ENCODE data around the gene CPNE8. TPM values are rescaled to one million over a fixed set of nuclear protein-coding genes. Genes with fewer than 3 reads are reported as not detected.

Gene CPNE8
- polyA plus RNA-seq, 2 of the 4 experiments (the other 2 are of a cell fraction): 8.0 to 30.1 TPM

- no peak for FAIRE-seq
- no peak for ATAC-seq
- H3K27ac ChIP-seq: no peak overlapping the region
- ChIA-PET POLR2A (no interaction called here), CTCF (no interaction called here)
- TF ChIP-seq EP300 (IDR thresholded peaks at IDR 0.05) (no peak), MAZ (IDR thresholded peaks at IDR 0.05; ENCODE audit: borderline replicate concordance, low read depth, low read length) (no peak), ZSCAN20 (CRISPR knock-in tag; IDR thresholded peaks at IDR 0.05) (no peak), FOSL2 (IDR thresholded peaks at IDR 0.05) (no peak), FOSL2 (CRISPR knock-in tag; IDR thresholded peaks at IDR 0.05) (no peak), FOSB (CRISPR knock-in tag; IDR thresholded peaks at IDR 0.05) (no peak), HMGXB4 (CRISPR knock-in tag; IDR thresholded peaks at IDR 0.05; ENCODE audit: borderline replicate concordance) (no peak), CBX8 (IDR thresholded peaks at IDR 0.05) (no peak), JUNB (IDR thresholded peaks at IDR 0.05) (no peak), POLR2A (IDR thresholded peaks at IDR 0.05; ENCODE audit: low read length) (no peak), SMC3 (IDR thresholded peaks at IDR 0.05) (no peak), ZFP36 (IDR thresholded peaks at IDR 0.05; ENCODE audit: borderline replicate concordance, partially characterized antibody) (no peak), ESRRA (IDR thresholded peaks at IDR 0.05; ENCODE audit: borderline replicate concordance, low read length) (no peak), HOXB5 (CRISPR knock-in tag; IDR thresholded peaks at IDR 0.05) (no peak), KDM1A (IDR thresholded peaks at IDR 0.05; ENCODE audit: low read depth) (no peak), MYC (IDR thresholded peaks at IDR 0.05; ENCODE audit: borderline replicate concordance, low read length) (no peak), TFCP2L1 (CRISPR knock-in tag; IDR thresholded peaks at IDR 0.05) (no peak), KDM5A (IDR thresholded peaks at IDR 0.05) (no peak), CBX2 (IDR thresholded peaks at IDR 0.05; ENCODE audit: borderline replicate concordance, low read depth) (no peak), USF2 (IDR thresholded peaks at IDR 0.05) (no peak), PBX3 (IDR thresholded peaks at IDR 0.05) (no peak)
- H3K4me2 ChIP-seq: no peak overlapping the region
- no peaks in the 10 kb centered on the region for H3K9me3 ChIP-seq
- DNase-seq (ENCODE audit: low read depth in 1 of 2, low spot score in 1 of 2): no peak
- WGBS (ENCODE audit: missing lambda C conversion rate): 30% methylated on average over 3 of the region's 3 CpGs
- H3K4me3 ChIP-seq: no peak overlapping the region
- no peaks in the 10 kb centered on the region for H3K4me1 ChIP-seq
Measured at GRCh38 chr12:38954238-38954873, 49.0 kb upstream of the CPNE8 start.

- DNase-seq (ENCODE audit: low read depth in 1 of 2, low spot score in 1 of 2) (no peak), FAIRE-seq (no peak), ATAC-seq (no peak)
- H3K27ac ChIP-seq: no peak overlapping the region
- H3K4me1 ChIP-seq: no peaks in the 10 kb centered on the region
- 58% methylated on average over 2 of the region's 2 CpGs for WGBS (ENCODE audit: missing lambda C conversion rate)
- ChIA-PET POLR2A (no interaction called here), CTCF (interaction anchor here (1.1 kb wide), 1 partner anchor 14 kb away, joined by 3 read pairs; no protein-coding TSS in a partner anchor)
- no peak overlapping the region for H3K4me3 ChIP-seq
- H3K4me2 ChIP-seq: no peak overlapping the region
- TF ChIP-seq USF2 (IDR thresholded peaks at IDR 0.05) (no peak), BCL3 (IDR thresholded peaks at IDR 0.05) (no peak), RFX5 (IDR thresholded peaks at IDR 0.05) (no peak), KDM5A (IDR thresholded peaks at IDR 0.05) (no peak), JUNB (IDR thresholded peaks at IDR 0.05) (no peak), HOXB5 (CRISPR knock-in tag; IDR thresholded peaks at IDR 0.05) (no peak), EP300 (IDR thresholded peaks at IDR 0.05) (no peak), NPAS2 (CRISPR knock-in tag; IDR thresholded peaks at IDR 0.05; ENCODE audit: borderline replicate concordance) (no peak), ZNF302 (CRISPR knock-in tag; IDR thresholded peaks at IDR 0.05) (no peak), HDAC2 (IDR thresholded peaks at IDR 0.05) (no peak), JUN (IDR thresholded peaks at IDR 0.05) (no peak), NFE2L2 (conservative IDR thresholded peaks at IDR 0.05; ENCODE audit: low read length) (no peak), CHD2 (IDR thresholded peaks at IDR 0.05; ENCODE audit: low read length, partially characterized antibody) (no peak), PHF8 (IDR thresholded peaks at IDR 0.05; ENCODE audit: borderline replicate concordance, low read depth) (no peak), CBX2 (IDR thresholded peaks at IDR 0.05; ENCODE audit: borderline replicate concordance, low read depth) (no peak)
- no peaks in the 10 kb centered on the region for H3K9me3 ChIP-seq
Measured at GRCh38 chr12:38949363-38949762, 44.0 kb upstream of the CPNE8 start.
